H1 (cell line): ENCODE data around the gene RAD51B. TPM values are rescaled to one million over a fixed set of nuclear protein-coding genes. Genes with fewer than 3 reads are reported as not detected.

ENCODE experiments used
- CTCF ChIA-PET: fragments of 300-600 bp; sonication (Branson Sonifier 250); formaldehyde crosslinking; loops from one replicate; lab custom pipeline; 2021; ENCODE audit not compliant: partially characterized antibody; lab: Charles Lee
- POLR2A ChIA-PET: fragments of 300-600 bp; sonication (Branson Sonifier 250); formaldehyde crosslinking; loops from one replicate; lab custom pipeline; 2021; ENCODE audit warnings: inconsistent platforms; ENCODE audit not compliant: partially characterized antibody; lab: Charles Lee
- DNase-seq, 2 experiments: peaks; one replicate each; pipeline versions ENCODE4 v3.0.0 to v3.0.0-alpha.2; 2010 to 2022; ENCODE audit warnings: low spot score in 2 of 2, low read depth in 1 of 2, mixed read lengths in 1 of 2
- FAIRE-seq: peaks from 2 replicates; lab custom pipeline; 2011; peaks lifted over from hg19 to GRCh38; lab: Jason Lieb, UNC
- H2AFZ ChIP-seq: 2 replicates; pipeline ENCODE4 v1.8.1; 2012; ENCODE audit warnings: low read length, inconsistent platforms
- H2AK5ac ChIP-seq: 2 replicates; pipeline ENCODE4 v1.6.1; 2013; ENCODE audit warnings: low read depth, low read length
- H2BK120ac ChIP-seq: replicated peaks from 2 replicates; pipeline ENCODE3; 2013; ENCODE audit warnings: low read depth, low read length, inconsistent platforms
- H2BK12ac ChIP-seq: 2 replicates; pipeline ENCODE4 v1.6.1; 2013; ENCODE audit warnings: low read depth, low read length
- H2BK15ac ChIP-seq: 2 replicates; pipeline ENCODE4 v1.6.1; 2013; ENCODE audit warnings: low read length
- H2BK20ac ChIP-seq: 2 replicates; pipeline ENCODE4 v1.6.1; 2013; ENCODE audit warnings: low read length
- H2BK5ac ChIP-seq: 2 replicates; pipeline ENCODE4 v1.6.1; 2013; ENCODE audit warnings: low read depth, low read length
- H3K14ac ChIP-seq: 2 replicates; pipeline ENCODE4 v1.6.1; 2013; ENCODE audit warnings: inconsistent platforms; ENCODE audit not compliant: insufficient read length
- H3K18ac ChIP-seq: 2 replicates; pipeline ENCODE4 v1.6.1; 2013; ENCODE audit warnings: low read length; ENCODE audit errors: extremely low read depth
- H3K23ac ChIP-seq: 2 replicates; pipeline ENCODE4 v1.6.1; 2013; ENCODE audit warnings: inconsistent platforms; ENCODE audit not compliant: insufficient read length
- H3K23me2 ChIP-seq: 2 replicates; pipeline ENCODE4 v1.6.1; 2013; ENCODE audit warnings: low read depth, low read length
- H3K27ac ChIP-seq: 2 replicates; pipeline ENCODE4 v1.6.1; 2011; ENCODE audit warnings: low read depth, low read length, inconsistent platforms
- H3K27me3 ChIP-seq, 4 experiments: replicated peaks in 1 of 4; 1 replicate in 1 of 4; 2 replicates in 3 of 4; pipeline versions ENCODE4 v1.6.1 to v1.8.1; 2011 to 2013; ENCODE audit warnings: low read length in 3 of 4, mild to moderate bottlenecking in 3 of 4, inconsistent platforms in 2 of 4, mixed read lengths in 2 of 4, moderate library complexity in 1 of 4; ENCODE audit not compliant: control insufficient read depth in 3 of 4, insufficient read depth in 3 of 4; ENCODE audit errors: extremely low read depth in 1 of 4
- H3K36me3 ChIP-seq, 4 experiments: 2 replicates each; pipeline versions ENCODE4 v1.6.1 to v1.8.1; 2011 to 2013; ENCODE audit warnings: mild to moderate bottlenecking in 4 of 4, low read length in 3 of 4, moderate library complexity in 2 of 4, control low read depth in 1 of 4, inconsistent platforms in 1 of 4; ENCODE audit not compliant: insufficient read depth in 4 of 4, control insufficient read depth in 2 of 4
- H3K4ac ChIP-seq: replicated peaks from 2 replicates; pipeline ENCODE3; 2013; ENCODE audit warnings: low read length, low read depth, mixed read lengths, inconsistent platforms; ENCODE audit not compliant: insufficient read length
- H3K4me1 ChIP-seq, 4 experiments: replicated peaks in 1 of 4; 1 replicate in 1 of 4; 2 replicates in 3 of 4; pipeline versions ENCODE4 v1.6.1 to v1.8.1; 2011 to 2013; ENCODE audit warnings: low read length in 3 of 4, inconsistent platforms in 2 of 4, mixed read lengths in 1 of 4; ENCODE audit not compliant: insufficient read depth in 4 of 4, control insufficient read depth in 3 of 4
- H3K4me2 ChIP-seq, 2 experiments: 2 replicates each; pipeline versions ENCODE4 v1.6.1 to v1.8.1; 2011 to 2013; ENCODE audit warnings: low read depth in 2 of 2, low read length in 2 of 2, control low read depth in 1 of 2, inconsistent platforms in 1 of 2, mild to moderate bottlenecking in 1 of 2; ENCODE audit not compliant: insufficient read depth in 1 of 2
- H3K4me3 ChIP-seq, 4 experiments: fragments of 200-600, 300-600 bp in 1 of 4; sonication (generic), shearing (Covaris generic), sonication (Bioruptor Twin) in 1 of 4; 2 replicates each; pipeline versions ENCODE4 v1.5.1 to v1.8.1; 2011 to 2016; ENCODE audit warnings: low read length in 4 of 4, low read depth in 3 of 4, control low read depth in 2 of 4, inconsistent platforms in 2 of 4, mild to moderate bottlenecking in 2 of 4, mixed read lengths in 1 of 4, moderate library complexity in 1 of 4; ENCODE audit not compliant: insufficient read depth in 2 of 4; ENCODE audit errors: extremely low read depth in 1 of 4
- H3K56ac ChIP-seq: replicated peaks from 2 replicates; pipeline ENCODE3; 2013; ENCODE audit warnings: low read depth, mild to moderate bottlenecking, mixed read lengths, low read length, inconsistent platforms; ENCODE audit not compliant: insufficient read length
- H3K79me1 ChIP-seq: 2 replicates; pipeline ENCODE4 v1.6.1; 2013; ENCODE audit warnings: low read depth, low read length, control low read depth
- H3K79me2 ChIP-seq, 2 experiments: 2 replicates each; pipeline versions ENCODE4 v1.6.1 to v1.8.1; 2012 to 2013; ENCODE audit warnings: low read length in 2 of 2, mild to moderate bottlenecking in 2 of 2, inconsistent platforms in 1 of 2; ENCODE audit not compliant: insufficient read depth in 2 of 2, control insufficient read depth in 1 of 2
- H3K9ac ChIP-seq, 4 experiments: replicated peaks in 1 of 4; 1 replicate in 1 of 4; 2 replicates in 3 of 4; pipeline versions ENCODE4 v1.6.1 to v1.8.1; 2011 to 2013; ENCODE audit warnings: low read depth in 3 of 4, low read length in 3 of 4, control low read depth in 2 of 4, mild to moderate bottlenecking in 2 of 4, moderate library complexity in 2 of 4, inconsistent platforms in 1 of 4; ENCODE audit errors: extremely low read depth in 1 of 4
- H3K9me3 ChIP-seq, 2 experiments: 2 replicates each; pipeline versions ENCODE4 v1.6.1 to v1.8.1; 2012 to 2013; ENCODE audit warnings: mild to moderate bottlenecking in 2 of 2, moderate library complexity in 2 of 2, control low read depth in 1 of 2, inconsistent platforms in 1 of 2, low read depth in 1 of 2, low read length in 1 of 2, mixed read lengths in 1 of 2; ENCODE audit not compliant: insufficient read depth in 2 of 2
- H4K20me1 ChIP-seq, 2 experiments: replicated peaks in 1 of 2; 2 replicates each; pipeline versions ENCODE3 to v1.8.1; 2011 to 2013; ENCODE audit warnings: inconsistent platforms in 2 of 2, low read length in 2 of 2, mild to moderate bottlenecking in 1 of 2; ENCODE audit not compliant: insufficient read depth in 2 of 2, control insufficient read depth in 1 of 2
- H4K5ac ChIP-seq: 2 replicates; pipeline ENCODE4 v1.6.1; 2013; ENCODE audit warnings: low read length, low read depth, mixed read lengths, inconsistent platforms; ENCODE audit not compliant: insufficient read length
- H4K8ac ChIP-seq: 2 replicates; pipeline ENCODE4 v1.8.0; 2013; ENCODE audit warnings: mild to moderate bottlenecking, moderate library complexity, low read length, inconsistent platforms; ENCODE audit not compliant: insufficient read depth; ENCODE audit errors: extremely low read depth
- H4K91ac ChIP-seq: replicated peaks from 2 replicates; pipeline ENCODE3; 2013; ENCODE audit warnings: low read length, mixed read lengths, inconsistent platforms; ENCODE audit not compliant: insufficient read length
- TEAD4 ChIP-seq: IDR thresholded peaks from 2 replicates; pipeline ENCODE4 v1.6.1; 2012; ENCODE audit warnings: low read depth, low read length, inconsistent platforms, mixed read lengths
- YY1 ChIP-seq: IDR thresholded peaks from 2 replicates; pipeline ENCODE4 v1.6.1; 2011; ENCODE audit warnings: low read depth, mild to moderate bottlenecking, low read length
- WGBS, 2 experiments: shearing (Covaris generic) in 1 of 2; methylation state at CpG; one replicate each; pipeline versions ENCODE4 v1.1.6 to v1.1.7; 2013 to 2015; ENCODE audit warnings: low lambda C conversion rate in 2 of 2, mixed read lengths in 2 of 2, inconsistent platforms in 1 of 2, low coverage in 1 of 2, missing lambda C conversion rate in 1 of 2; ENCODE audit not compliant: insufficient replicate concordance in 2 of 2, insufficient coverage in 1 of 2, insufficient read length in 1 of 2; ENCODE audit errors: extremely low coverage in 1 of 2, missing lambda C conversion rate in 1 of 2; 5-methylcytosine and 5-hydroxymethylcytosine counted together
- polyA plus RNA-seq, 7 experiments: library from polyadenylated mRNA; depleted of rRNA in 3 of 7; stranded (reverse) in 5 of 7; unstranded in 2 of 7; fragments of >200 nt in 5 of 7; fragments of 200-250 nt in 2 of 7; gene quantifications; 1 replicate in 5 of 7; 2 replicates in 1 of 7; 4 replicates in 1 of 7; pipeline versions ENCODE4 v1.2.1 to v1.2.3, GENCODE V29; 2011 to 2013; ENCODE audit warnings: missing spikeins in 2 of 7, mixed read lengths in 2 of 7
- total RNA-seq: library from RNA; stranded (reverse); fragmentation: NEBNext Ultra II Directional; extraction: Animal tissue kit (Norgen Biotek cat#: 25700); gene quantifications from 2 replicates; pipeline ENCODE4 v1.2.1, GENCODE V29; 2021

The RAD51B gene
- total and polyA plus RNA-seq, 2 of the 8 experiments (the other 6 are each of a cell fraction or from before 2014, with no cell fraction given): 3.9 to 14.9 TPM

DNA sequence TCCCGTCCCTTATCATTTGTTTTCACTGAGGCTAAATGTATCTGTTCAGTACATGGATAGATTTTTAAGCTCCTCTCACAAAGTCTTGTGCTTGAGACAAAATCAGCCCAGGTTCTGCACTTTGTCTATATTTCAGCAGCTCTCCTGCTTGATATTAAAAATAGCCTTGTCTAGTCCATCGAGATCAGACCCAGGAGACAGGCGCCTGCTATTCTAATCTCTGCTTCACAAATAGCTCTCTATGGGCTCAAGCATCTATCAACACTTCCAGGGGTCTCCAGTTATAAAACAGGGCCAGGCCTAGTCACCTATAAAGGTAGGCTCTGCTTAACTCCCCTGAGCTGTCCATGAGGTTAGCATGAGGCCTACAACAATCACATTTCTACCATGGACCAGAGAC, 910.8 kb downstream of the RAD51B start:
- FAIRE-seq (no peak), DNase-seq (no peak)
- H3K23ac ChIP-seq: no peak overlapping the region
- no peaks in the 10 kb centered on the region for H3K79me1 ChIP-seq
- no peaks in the 10 kb centered on the region for H3K36me3 ChIP-seq
- H3K4ac ChIP-seq: no peak overlapping the region
- no peak overlapping the region for H2BK15ac ChIP-seq
- no peak overlapping the region for H3K27ac ChIP-seq
- no peak overlapping the region for H3K9ac ChIP-seq
- H4K5ac ChIP-seq: no peak overlapping the region
- peak overlapping the region; percentile 14 to 56; a peak in 1 of 4 replicates for H3K4me2 ChIP-seq
- H2BK12ac ChIP-seq: no peak overlapping the region; the same call in 1 of the 2 replicates
- TF ChIP-seq YY1 (no peak), TEAD4 (no peak)
- no peak overlapping the region for H2BK120ac ChIP-seq
- H3K4me3 ChIP-seq: no peak overlapping the region
- H2AFZ ChIP-seq: no peak overlapping the region
- no peaks in the 10 kb centered on the region for H3K9me3 ChIP-seq
- no peak overlapping the region for H4K8ac ChIP-seq
- no peak overlapping the region for H3K18ac ChIP-seq
- no peaks in the 10 kb centered on the region for H3K27me3 ChIP-seq
- WGBS, 2 experiments: 89% methylated on average over 3 of the region's 3 CpGs; no CpG with 5 or more reads in 1 of the 2 experiments
- H3K4me1 ChIP-seq: peaks cover 4 to 12% (median 10%) of the 10 kb centered on the region in 4 experiments; a peak in 6 of 7 replicates
- H4K91ac ChIP-seq: no peak overlapping the region
- H2BK20ac ChIP-seq: peak overlapping the region; percentile 25; the same call in 1 of the 2 replicates
- ChIA-PET CTCF (interaction anchor here (1.2 to 5.8 kb wide), 6 partner anchors 13 to 114 kb away, joined by 3 to 50 read pairs (median 4); no protein-coding TSS in a partner anchor), POLR2A (interaction anchor here (1.6 to 2.2 kb wide), 2 partner anchors 10 to 62 kb away, joined by 3 to 16 read pairs; partner anchors contain the start of gene ZFP36L1)
- no peak overlapping the region for H3K56ac ChIP-seq
- no peak overlapping the region for H2AK5ac ChIP-seq
- no peaks in the 10 kb centered on the region; the same call in 1 of the 2 replicates for H3K23me2 ChIP-seq
- no peaks in the 10 kb centered on the region for H3K79me2 ChIP-seq
- H2BK5ac ChIP-seq: no peak overlapping the region
- no peaks in the 10 kb centered on the region for H4K20me1 ChIP-seq
- no peak overlapping the region for H3K14ac ChIP-seq
